ENCODE measurements around the gene OR13G1.

- TF ChIP-seq EP300 (IDR thresholded peaks at IDR 0.05): no peak
- no peak for TF ChIP-seq CTCF (IDR thresholded peaks at IDR 0.05)
- TF ChIP-seq POLR2A (IDR thresholded peaks at IDR 0.05): no peak
These were observed 21.8 kb upstream of the OR13G1 start for GRCh38 chr1:247701338-247701737.
